Left ventricle myocardium inferior (tissue), 1 donor: ENCODE data around the gene BACH1. TPM values are rescaled to one million over a fixed set of nuclear protein-coding genes. Genes with fewer than 3 reads are reported as not detected.

Experiments used
- DNase-seq: peaks from one replicate; pipeline ENCODE4 v3.0.0-alpha.2; 2020
- H3K27ac ChIP-seq: fragments of 200-600 bp; replicated peaks from 2 replicates; pipeline ENCODE4 v1.8.0; 2021
- H3K27me3 ChIP-seq: fragments of 200-600 bp; 2 replicates; pipeline ENCODE4 v1.8.0; 2021; ENCODE audit warnings: low read depth
- H3K36me3 ChIP-seq: fragments of 200-600 bp; 2 replicates; pipeline ENCODE4 v1.8.0; 2021
- H3K4me1 ChIP-seq: fragments of 200-600 bp; 2 replicates; pipeline ENCODE4 v1.8.0; 2021
- H3K4me3 ChIP-seq: fragments of 200-600 bp; 2 replicates; pipeline ENCODE4 v1.8.0; 2021; ENCODE audit warnings: mild to moderate bottlenecking, moderate library complexity
- H3K9me3 ChIP-seq: fragments of 200-600 bp; replicated peaks from 2 replicates; pipeline ENCODE4 v1.8.0; 2021
- CTCF ChIP-seq: fragments of 200-600 bp; IDR thresholded peaks from 2 replicates; pipeline ENCODE4 v1.8.0; 2021; ENCODE audit warnings: antibody characterized with exemption, mild to moderate bottlenecking, borderline replicate concordance
- intact Hi-C: fragments of 100-400 bp; cut with micrococcal nuclease; formaldehyde crosslinking; loops from one replicate; pipeline ENCODE4 v1.11.0; 2022
- total RNA-seq: library from RNA; stranded (reverse); fragmentation: NEBNext Ultra II Directional; extraction: Animal tissue kit (Norgen Biotek cat#: 25700); gene quantifications from one replicate; pipeline ENCODE4 v1.2.1, GENCODE V29; 2021
- donor health status: DM: no; HTN: yes; CAD: no; lungs with severe emphysema.

BACH1 gene
- total RNA-seq, 1 donor from 2014 or later, result 38.3 TPM

- H3K4me1 ChIP-seq, result no peaks in the 10 kb centered on the region
- no peak overlapping the region for H3K4me3 ChIP-seq
- H3K27me3 ChIP-seq, result no peaks in the 10 kb centered on the region
- intact Hi-C loops, result no loop called here
- no peaks in the 10 kb centered on the region for H3K9me3 ChIP-seq
- no peak overlapping the region for H3K27ac ChIP-seq
- no peak for TF ChIP-seq CTCF
- no peak for DNase-seq
- peaks cover 13% of the 10 kb centered on the region for H3K36me3 ChIP-seq
Observed at GRCh38 chr21:29360799-29361765, 62.4 kb downstream of the BACH1 start.

- peaks cover 16% of the 10 kb centered on the region for H3K36me3 ChIP-seq
- no peak for DNase-seq
- peaks cover 8% of the 10 kb centered on the region for H3K9me3 ChIP-seq
- no peaks in the 10 kb centered on the region for H3K4me1 ChIP-seq
- no peak overlapping the region for H3K4me3 ChIP-seq
- H3K27ac ChIP-seq, result no peak overlapping the region
- no peaks in the 10 kb centered on the region for H3K27me3 ChIP-seq
- intact Hi-C loops, result no loop called here
- TF ChIP-seq CTCF, result no peak
Observed at GRCh38 chr21:29362758-29363157, 64.0 kb downstream of the BACH1 start.

- Histone ChIP-seq H3K4me3 (no peak overlapping the region), H3K9me3 (peaks cover 8% of the 10 kb centered on the region), H3K27ac (no peak overlapping the region), H3K4me1 (no peaks in the 10 kb centered on the region), H3K36me3 (peaks cover 16% of the 10 kb centered on the region), H3K27me3 (no peaks in the 10 kb centered on the region)
- intact Hi-C loops, result no loop called here
- no peak for TF ChIP-seq CTCF
- no peak for DNase-seq
Observed at GRCh38 chr21:29365661-29366265, 67.0 kb downstream of the BACH1 start.

GRCh38 chr21:29366532-29366931, 67.8 kb downstream of the BACH1 start:
- intact Hi-C loops, result no loop called here
- Histone ChIP-seq H3K9me3 (peaks cover 8% of the 10 kb centered on the region), H3K27me3 (no peaks in the 10 kb centered on the region), H3K27ac (no peak overlapping the region), H3K36me3 (peaks cover 16% of the 10 kb centered on the region), H3K4me1 (no peaks in the 10 kb centered on the region), H3K4me3 (no peak overlapping the region)
- no peak for TF ChIP-seq CTCF
- no peak for DNase-seq

GRCh38 chr21:29367335-29367734, 68.6 kb downstream of the BACH1 start:
- H3K36me3 ChIP-seq, result peaks cover 16% of the 10 kb centered on the region
- no peak for DNase-seq
- H3K27me3 ChIP-seq, result no peaks in the 10 kb centered on the region
- TF ChIP-seq CTCF, result no peak
- no peak overlapping the region for H3K4me3 ChIP-seq
- H3K27ac ChIP-seq, result no peak overlapping the region
- H3K4me1 ChIP-seq, result no peaks in the 10 kb centered on the region
- intact Hi-C loops, result no loop called here
- H3K9me3 ChIP-seq, result peaks cover 8% of the 10 kb centered on the region
